HG03175 (cell line): ENCODE measurements around the gene SLCO4A1.
"Not testable (repeated sequence)": the region's sequence is repeated elsewhere in the genome, so short reads cannot be mapped to it uniquely, and the experiment has no call there.

ENCODE experiments used
- ATAC-seq: cut with Tn5 transposase; IDR thresholded peaks from one replicate; pipeline ENCODE4 v1.9.1; 2021; ENCODE audit warnings: mild to moderate bottlenecking, moderate library complexity; ENCODE audit not compliant: unreplicated experiment

Gene SLCO4A1

GRCh38 chr20:62622178-62622876 is 20.0 kb upstream of the SLCO4A1 start:
- ATAC-seq: no peak

GRCh38 chr20:62622877-62623487 is 19.3 kb upstream of the SLCO4A1 start:
- no peak for ATAC-seq

- peak; percentile 81 for ATAC-seq
These were observed 18.6 kb upstream of the SLCO4A1 start for GRCh38 chr20:62623488-62624324.

GRCh38 chr20:62624325-62624690 is 18.0 kb upstream of the SLCO4A1 start:
- peak; percentile 56 for ATAC-seq

GRCh38 chr20:62624719-62625453 is 17.4 kb upstream of the SLCO4A1 start:
- ATAC-seq: no peak

- ATAC-seq: no peak
These were observed 16.8 kb upstream of the SLCO4A1 start for GRCh38 chr20:62625516-62625915.

- ATAC-seq: no peak
These were observed 16.3 kb upstream of the SLCO4A1 start for GRCh38 chr20:62625921-62626547.

GRCh38 chr20:62627425-62627824 is 14.9 kb upstream of the SLCO4A1 start:
- not testable (repeated sequence) for ATAC-seq

- no peak for ATAC-seq
These were observed 14.2 kb upstream of the SLCO4A1 start for GRCh38 chr20:62627901-62628612.

GRCh38 chr20:62628691-62629090 is 13.6 kb upstream of the SLCO4A1 start:
- ATAC-seq: no peak

- no peak for ATAC-seq
These were observed 12.3 kb upstream of the SLCO4A1 start for GRCh38 chr20:62629864-62630470.

GRCh38 chr20:62631336-62632308 is 10.7 kb upstream of the SLCO4A1 start:
- no peak for ATAC-seq

GRCh38 chr20:62632575-62633090 is 9.7 kb upstream of the SLCO4A1 start:
- ATAC-seq: no peak

GRCh38 chr20:62633598-62634329 is 8.5 kb upstream of the SLCO4A1 start:
- ATAC-seq: no peak

GRCh38 chr20:62634330-62634967 is 7.9 kb upstream of the SLCO4A1 start:
- no peak for ATAC-seq

- ATAC-seq: no peak
These were observed 7.1 kb upstream of the SLCO4A1 start for GRCh38 chr20:62635232-62635631.

- no peak for ATAC-seq
These were observed 6.5 kb upstream of the SLCO4A1 start for GRCh38 chr20:62635852-62636251.
